GM21447 (cell line): Measurements from ENCODE around the gene DISC1.
"Not testable (repeated sequence)": the region's sequence is repeated elsewhere in the genome, so short reads cannot be mapped to it uniquely, and the experiment has no call there.

ENCODE experiments used
- ATAC-seq: cut with Tn5 transposase; IDR thresholded peaks from one replicate; pipeline ENCODE4 v1.9.1; 2021; ENCODE audit not compliant: unreplicated experiment

Gene DISC1

GRCh38 chr1:231626535-231626950 lies at the start of gene DISC1:
DISC1 (plus strand) TSS chr1:231626790; CDS start chr1:231626868, 78 bp downstream.
- peak; percentile 68 for ATAC-seq

DNA sequence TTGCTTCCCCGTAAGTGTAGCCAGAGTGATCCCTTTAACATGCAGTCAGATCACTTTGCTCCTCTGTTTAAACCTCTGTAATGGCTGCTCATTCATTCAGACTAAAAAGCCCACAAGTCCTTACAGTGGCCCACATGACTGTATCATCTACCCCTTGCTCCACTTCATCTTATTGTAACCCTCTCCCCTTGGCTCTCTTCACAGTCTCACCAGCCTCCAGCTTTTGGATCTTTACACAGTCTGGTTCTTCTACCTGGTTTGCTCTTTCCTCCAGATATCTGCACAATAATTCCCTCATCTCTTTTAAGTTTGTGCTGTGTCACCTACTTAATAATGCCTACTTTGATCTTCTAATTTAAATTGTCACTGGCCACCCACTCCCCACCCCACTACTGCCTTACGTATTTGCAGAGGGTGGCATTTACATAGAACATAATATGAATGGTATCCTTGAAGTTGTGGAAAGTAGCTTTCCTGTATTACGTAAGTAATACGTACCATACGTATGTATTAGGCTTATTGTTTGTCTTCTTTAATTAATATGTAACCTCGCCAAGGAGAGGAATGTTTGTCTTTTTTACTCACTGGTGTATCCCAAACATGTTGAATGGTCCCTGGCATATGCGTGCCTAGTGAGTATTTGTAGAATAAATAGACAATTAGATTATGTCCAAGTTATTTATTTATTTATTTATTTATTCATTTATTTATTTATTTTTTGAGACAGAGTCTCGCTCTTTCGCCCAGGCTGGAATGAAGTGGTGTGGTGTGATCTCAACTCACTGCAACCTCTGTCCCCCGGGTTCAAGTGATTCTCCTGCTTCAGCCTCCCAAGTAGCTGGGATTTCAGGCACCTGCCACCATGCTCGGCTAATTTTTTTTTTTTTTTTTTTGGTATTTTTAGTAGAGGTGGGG lies 49.5 kb upstream of the DISC1 start:
- no peak for ATAC-seq

GRCh38 chr1:231580874-231581273 lies 45.7 kb upstream of the DISC1 start:
- ATAC-seq = no peak

- ATAC-seq = no peak
Observed at GRCh38 chr1:231581859-231582258, 44.7 kb upstream of the DISC1 start.

DNA sequence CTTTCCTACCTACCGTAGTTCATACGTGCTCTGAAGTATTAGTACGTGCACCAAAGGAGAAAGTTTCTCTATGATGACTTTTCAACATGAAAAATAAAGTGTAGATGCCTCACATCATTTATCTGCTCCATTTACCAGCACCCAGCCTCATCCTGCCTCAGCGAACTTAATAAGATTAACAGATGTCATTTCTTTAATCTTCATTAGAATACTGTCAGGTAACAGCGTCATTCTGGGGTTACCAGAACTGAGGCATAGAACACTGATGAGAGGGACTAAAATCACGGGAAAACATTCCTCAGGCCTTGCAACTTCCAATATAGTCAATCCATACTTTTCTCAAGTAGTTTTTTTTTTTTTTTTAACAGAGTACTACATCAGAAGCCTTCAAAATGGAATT lies 43.2 kb upstream of the DISC1 start:
- ATAC-seq = no peak

- ATAC-seq = no peak
Observed at GRCh38 chr1:231584117-231584516, 42.5 kb upstream of the DISC1 start.

DNA sequence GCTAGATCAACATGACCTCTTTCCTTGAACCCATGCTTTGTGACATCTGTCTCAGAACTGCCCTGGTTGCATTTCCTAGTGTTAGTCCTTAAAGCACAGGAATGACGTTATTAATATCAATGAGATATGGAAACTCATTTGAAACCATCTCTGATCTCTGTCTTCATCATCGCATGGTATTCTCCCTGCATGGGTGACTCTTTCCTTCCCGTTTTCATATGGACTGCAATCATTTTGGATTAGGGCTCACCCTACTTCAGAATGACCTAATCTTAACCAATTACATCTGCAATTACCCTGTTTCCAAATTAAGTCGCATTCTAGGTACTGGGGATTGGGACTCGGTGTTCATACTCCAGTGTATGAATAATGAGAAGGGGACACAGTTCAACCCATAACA lies 41.7 kb upstream of the DISC1 start:
- ATAC-seq = no peak

DNA sequence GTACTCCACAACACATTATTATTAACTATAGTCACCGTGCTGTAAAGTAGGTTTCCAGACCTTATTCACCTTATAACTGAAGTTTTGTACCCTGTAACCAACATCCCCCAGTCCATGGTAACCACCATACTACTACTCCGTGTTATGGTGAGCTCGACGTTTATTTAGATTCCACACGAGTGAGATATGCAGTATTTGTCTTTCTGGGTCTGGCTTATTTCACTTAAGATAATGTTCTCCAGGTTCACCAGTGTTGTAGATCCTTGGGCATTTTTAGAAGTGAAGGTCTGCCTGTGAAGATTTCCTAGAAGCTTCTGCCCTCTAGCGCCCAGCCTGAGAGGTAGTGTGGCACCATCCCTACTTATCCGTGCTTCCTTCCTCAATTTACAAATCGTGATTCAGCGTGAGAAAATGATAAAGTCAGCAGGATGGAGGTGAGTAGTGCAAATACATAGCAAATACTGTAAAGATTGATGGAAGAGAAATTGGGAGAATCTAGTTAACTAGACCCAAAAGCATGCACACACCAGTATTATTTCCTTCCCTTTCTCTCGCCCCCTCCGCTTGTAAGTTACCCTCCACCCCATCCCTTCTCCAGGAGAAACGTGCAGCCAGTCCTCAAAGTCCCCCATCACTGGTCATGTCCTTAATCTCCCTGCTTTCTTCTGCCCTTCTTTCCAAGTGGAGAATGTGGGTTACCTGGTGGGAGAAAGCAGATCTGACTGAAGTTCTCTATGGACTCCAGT lies 36.0 kb upstream of the DISC1 start:
- no peak for ATAC-seq

GRCh38 chr1:231591466-231591865 lies 35.1 kb upstream of the DISC1 start:
- ATAC-seq = no peak

DNA sequence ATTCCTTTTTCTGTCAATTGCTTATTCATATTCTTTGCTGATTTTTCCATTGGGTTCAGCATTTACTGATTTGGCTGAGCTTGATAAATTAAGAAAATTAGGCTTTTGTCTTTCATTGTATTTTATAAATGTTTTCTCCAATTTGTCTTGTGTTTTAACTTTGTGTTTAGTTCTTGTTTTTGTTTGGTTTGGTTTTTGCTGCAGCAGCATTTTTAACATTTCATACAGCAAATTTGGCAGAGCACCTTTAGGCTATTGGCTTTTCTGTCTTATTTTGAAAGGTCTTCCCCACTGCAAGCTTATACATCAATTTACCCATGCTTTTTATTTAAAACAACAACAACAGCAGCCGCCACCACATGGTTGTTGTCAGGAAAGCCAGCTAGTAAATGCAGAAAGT lies 33.8 kb upstream of the DISC1 start:
- ATAC-seq = no peak

DNA sequence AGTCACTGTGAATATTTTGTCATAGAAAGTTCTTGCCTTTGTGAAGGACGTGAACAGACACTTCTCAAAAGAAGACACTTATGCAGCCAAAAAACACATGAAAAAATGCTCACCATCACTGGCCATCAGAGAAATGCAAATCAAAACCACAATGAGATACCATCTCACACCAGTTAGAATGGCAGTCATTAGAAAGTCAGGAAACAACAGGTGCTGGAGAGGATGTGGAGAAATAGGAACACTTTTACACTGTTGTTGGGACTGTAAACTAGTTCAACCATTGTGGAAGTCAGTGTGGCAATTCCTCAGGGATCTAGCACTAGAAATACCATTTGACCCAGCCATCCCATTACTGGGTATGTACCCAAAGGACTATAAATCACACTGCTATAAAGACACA lies 33.3 kb upstream of the DISC1 start:
- ATAC-seq = not testable (repeated sequence)

- ATAC-seq = no peak
Observed at GRCh38 chr1:231594123-231594522, 32.5 kb upstream of the DISC1 start.

DNA sequence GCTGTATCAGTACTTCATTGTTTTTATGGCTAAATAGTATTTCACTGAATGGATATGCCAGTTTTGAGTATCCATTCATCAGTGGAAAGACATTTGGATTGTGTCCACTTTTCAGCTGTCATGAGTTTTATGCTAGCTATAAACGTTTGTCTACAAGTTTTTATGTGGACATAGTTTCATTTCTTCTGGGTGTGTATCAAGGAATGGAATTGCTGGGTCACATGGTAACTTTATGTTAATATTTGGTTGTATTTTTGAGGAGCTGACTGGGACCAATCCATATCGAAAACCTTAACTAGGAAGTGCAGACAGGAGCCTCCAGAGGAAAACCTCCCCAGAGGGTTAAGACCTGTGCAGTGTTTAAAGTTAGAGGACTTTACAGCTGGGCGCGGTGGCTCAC lies 31.8 kb upstream of the DISC1 start:
- no peak for ATAC-seq

GRCh38 chr1:231596337-231596791 lies 30.2 kb upstream of the DISC1 start:
- no peak for ATAC-seq

GRCh38 chr1:231597971-231598370 lies 28.6 kb upstream of the DISC1 start:
- no peak for ATAC-seq

DNA sequence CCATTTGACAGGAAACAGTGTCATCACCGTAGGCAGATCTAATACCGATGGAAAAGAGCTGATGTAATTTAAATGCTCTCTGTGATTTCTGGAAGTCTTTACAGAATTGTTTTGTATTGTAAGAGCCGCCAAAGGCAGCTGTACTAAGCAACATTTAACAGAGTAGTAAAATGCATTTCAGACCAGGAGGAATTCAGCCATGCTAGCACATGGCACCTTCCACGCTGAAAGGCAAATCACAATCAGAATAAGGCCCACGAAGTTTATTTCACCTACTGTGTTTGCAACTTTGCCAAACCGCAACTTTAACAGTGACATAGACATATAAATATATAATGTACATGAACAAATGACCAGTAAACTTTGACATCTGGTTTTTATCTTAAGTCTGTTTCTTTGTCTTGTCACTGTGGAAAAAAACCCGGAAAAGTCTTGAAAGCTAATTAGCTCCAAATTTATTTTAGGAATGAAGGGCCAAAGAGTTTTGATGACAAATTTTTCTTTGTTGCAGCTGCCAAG lies 26.1 kb upstream of the DISC1 start:
- no peak for ATAC-seq

- no peak for ATAC-seq
Observed at GRCh38 chr1:231601824-231602672, 24.5 kb upstream of the DISC1 start.

- ATAC-seq = no peak
Observed at GRCh38 chr1:231602673-231602984, 24.0 kb upstream of the DISC1 start.

- ATAC-seq = peak; percentile 67
Observed at GRCh38 chr1:231603598-231604275, 22.9 kb upstream of the DISC1 start.

- ATAC-seq = no peak
Observed at GRCh38 chr1:231604276-231604621, 22.3 kb upstream of the DISC1 start.
